Measurements from ENCODE around the gene EREG.

GRCh38 chr4:74387790-74388189 is 22.8 kb downstream of the EREG start:
- TF ChIP-seq CTCF (IDR thresholded peaks at IDR 0.05), result no peak
- TF ChIP-seq EZH2 (IDR thresholded peaks at IDR 0.05; ENCODE audit: borderline replicate concordance, insufficient read depth, low read depth, low read length, poor library complexity, severe bottlenecking), result no peak
